Body of pancreas (tissue), 4 donors: ENCODE results near the gene ERVH48-1.

ENCODE experiments used
- CTCF ChIP-seq, 7 experiments: fragments of 450-650 bp in 4 of 7; fragments of 200-600 bp in 3 of 7; sonication (generic) in 3 of 7; IDR thresholded peaks; one replicate each; pipeline ENCODE4 v1.5.1; 2016 to 2019; ENCODE audit warnings: antibody characterized with exemption in 7 of 7
- POLR2A ChIP-seq, 3 donors: fragments of 450-650 bp; IDR thresholded peaks; one replicate each; pipeline ENCODE4 v1.6.1; 2016; ENCODE audit warnings: antibody characterized with exemption in 3 of 3, mild to moderate bottlenecking in 2 of 3

GRCh38 chr21:42883921-42884320, 41.5 kb downstream of the ERVH48-1 start:
- TF ChIP-seq CTCF (IDR thresholded peaks at IDR 0.05) (no peak), POLR2A (IDR thresholded peaks at IDR 0.05) (no peak)
